WTC11 (cell line): ENCODE data around the gene FIS1. TPM values are rescaled to one million over a fixed set of nuclear protein-coding genes. Genes with fewer than 3 reads are reported as not detected.

ENCODE experiments used
- ATAC-seq: fragments of 200-7000 bp; cut with Tn5 transposase; 2 replicates; pipeline ENCODE4 v1.10.0; 2021; ENCODE audit warnings: mild to moderate bottlenecking, moderate library complexity
- CTCF ChIA-PET: fragments of 300-600 bp; sonication (Branson Sonifier 250); formaldehyde crosslinking; loops from one replicate; lab custom pipeline; 2021; ENCODE audit warnings: antibody characterized with exemption; lab: Charles Lee
- POLR2A ChIA-PET: fragments of 350-600 bp; sonication (Branson Sonifier 250); formaldehyde crosslinking; loops from one replicate; lab custom pipeline; 2021; ENCODE audit warnings: antibody characterized with exemption; lab: Charles Lee
- DNase-seq: peaks from one replicate; pipeline ENCODE4 v3.0.0; 2021; ENCODE audit warnings: low spot score
- H3K27ac Mint-ChIP-seq: 2 replicates; pipeline ENCODE4 v1.8.0; 2021; ENCODE audit warnings: mixed read lengths
- H3K27me3 Mint-ChIP-seq: 2 replicates; pipeline ENCODE4 v1.8.0; 2021; ENCODE audit warnings: low read depth, mild to moderate bottlenecking, moderate library complexity, mixed read lengths
- H3K36me3 Mint-ChIP-seq: 2 replicates; pipeline ENCODE4 v1.8.0; 2021; ENCODE audit warnings: mixed read lengths
- H3K4me1 Mint-ChIP-seq: 2 replicates; pipeline ENCODE4 v1.8.0; 2022; ENCODE audit warnings: mixed read lengths
- H3K4me3 Mint-ChIP-seq: 2 replicates; pipeline ENCODE4 v1.8.0; 2021; ENCODE audit warnings: mild to moderate bottlenecking, moderate library complexity, mixed read lengths
- H3K9me3 Mint-ChIP-seq: 2 replicates; pipeline ENCODE4 v1.8.0; 2021; ENCODE audit warnings: mixed read lengths
- CREB1 ChIP-seq: sonication (generic); formaldehyde crosslinking; IDR thresholded peaks from 2 replicates; pipeline ENCODE4 v1.8.0; 2023; ENCODE audit warnings: mild to moderate bottlenecking, missing genetic modification reagents
- ELF4 ChIP-seq: sonication (generic); formaldehyde crosslinking; IDR thresholded peaks from 2 replicates; pipeline ENCODE4 v1.8.1; 2022; ENCODE audit warnings: low read depth, mild to moderate bottlenecking, moderate library complexity, missing genetic modification reagents
- ERG ChIP-seq: fragments of 250-450 bp; sonication (Bioruptor Pico); IDR thresholded peaks from 2 replicates; pipeline ENCODE4 v1.8.0; 2021; ENCODE audit warnings: mild to moderate bottlenecking
- ESRRA ChIP-seq: sonication (generic); formaldehyde crosslinking; IDR thresholded peaks from 2 replicates; pipeline ENCODE4 v1.8.1; 2022; ENCODE audit warnings: mild to moderate bottlenecking, missing genetic modification reagents, borderline replicate concordance
- GRHL2 ChIP-seq: fragments of 250-450 bp; sonication (Bioruptor Pico); IDR thresholded peaks from 2 replicates; pipeline ENCODE4 v1.8.0; 2022; ENCODE audit warnings: mild to moderate bottlenecking, moderate library complexity; ENCODE audit not compliant: insufficient replicate concordance, severe bottlenecking
- JAZF1 ChIP-seq: fragments of 250-450 bp; sonication (Bioruptor Pico); IDR thresholded peaks from 2 replicates; pipeline ENCODE4 v1.9.0; 2021; ENCODE audit warnings: moderate library complexity, mild to moderate bottlenecking, inconsistent platforms
- JUN ChIP-seq: sonication (generic); formaldehyde crosslinking; IDR thresholded peaks from 2 replicates; pipeline ENCODE4 v1.8.0; 2023; ENCODE audit warnings: mild to moderate bottlenecking, missing genetic modification reagents
- KAT7 ChIP-seq: sonication (generic); formaldehyde crosslinking; IDR thresholded peaks from 2 replicates; pipeline ENCODE4 v1.8.1; 2023; ENCODE audit warnings: missing genetic modification reagents, mild to moderate bottlenecking, borderline replicate concordance
- MAX ChIP-seq: sonication (generic); formaldehyde crosslinking; IDR thresholded peaks from 2 replicates; pipeline ENCODE4 v1.8.0; 2022; ENCODE audit warnings: mild to moderate bottlenecking, missing genetic modification reagents
- NFATC4 ChIP-seq: fragments of 250-450 bp; sonication (Bioruptor Pico); IDR thresholded peaks from 2 replicates; pipeline ENCODE4 v1.9.0; 2021; ENCODE audit warnings: mild to moderate bottlenecking
- NR3C1 ChIP-seq: sonication (generic); formaldehyde crosslinking; conservative IDR thresholded peaks from 2 replicates; pipeline ENCODE4 v1.8.1; 2023; ENCODE audit warnings: low read depth, mild to moderate bottlenecking, missing genetic modification reagents
- PRRX2 ChIP-seq: fragments of 250-450 bp; sonication (Bioruptor Pico); IDR thresholded peaks from 2 replicates; pipeline ENCODE4 v1.8.0; 2021; ENCODE audit warnings: mild to moderate bottlenecking
- RELA ChIP-seq: sonication (generic); formaldehyde crosslinking; IDR thresholded peaks from 2 replicates; pipeline ENCODE4 v1.8.1; 2022; ENCODE audit warnings: missing genetic modification reagents, mild to moderate bottlenecking, borderline replicate concordance
- RORB ChIP-seq: fragments of 250-450 bp; sonication (Bioruptor Pico); IDR thresholded peaks from 2 replicates; pipeline ENCODE4 v1.9.0; 2021; ENCODE audit warnings: mild to moderate bottlenecking
- SMAD4 ChIP-seq: sonication (generic); formaldehyde crosslinking; IDR thresholded peaks from 2 replicates; pipeline ENCODE4 v1.8.0; 2022; ENCODE audit warnings: mild to moderate bottlenecking, missing genetic modification reagents
- TEAD1 ChIP-seq: sonication (generic); formaldehyde crosslinking; IDR thresholded peaks from 2 replicates; pipeline ENCODE4 v1.8.0; 2022; ENCODE audit warnings: mild to moderate bottlenecking, missing genetic modification reagents
- TEAD4 ChIP-seq: sonication (generic); formaldehyde crosslinking; IDR thresholded peaks from 2 replicates; pipeline ENCODE4 v1.8.0; 2022; ENCODE audit warnings: mild to moderate bottlenecking, missing genetic modification reagents
- USF1 ChIP-seq: sonication (generic); formaldehyde crosslinking; IDR thresholded peaks from 2 replicates; pipeline ENCODE4 v1.8.0; 2022; ENCODE audit warnings: mild to moderate bottlenecking, missing genetic modification reagents
- ZNF263 ChIP-seq: sonication (generic); formaldehyde crosslinking; IDR thresholded peaks from 2 replicates; pipeline ENCODE4 v1.8.1; 2022; ENCODE audit warnings: low read depth, mild to moderate bottlenecking, moderate library complexity, missing genetic modification reagents
- ZNF416 ChIP-seq: fragments of 250-450 bp; sonication (Bioruptor Pico); IDR thresholded peaks from 2 replicates; pipeline ENCODE4 v1.9.0; 2021; ENCODE audit warnings: mild to moderate bottlenecking, inconsistent platforms
- total RNA-seq: library from RNA; stranded (reverse); gene quantifications from 3 replicates; pipeline ENCODE4 v1.2.3, GENCODE V29; 2021
- TF ChIP-seq, protein P1 (sequence below): sonication (generic); formaldehyde crosslinking; IDR thresholded peaks from 2 replicates; pipeline ENCODE4 v1.8.1; 2023; ENCODE audit warnings: mild to moderate bottlenecking, missing genetic modification reagents, moderate library complexity
- TF ChIP-seq, protein P2 (sequence below): sonication (generic); formaldehyde crosslinking; IDR thresholded peaks from 2 replicates; pipeline ENCODE4 v1.8.1; 2022; ENCODE audit warnings: mild to moderate bottlenecking, moderate library complexity, missing genetic modification reagents
- TF ChIP-seq, protein P3 (sequence below): sonication (generic); formaldehyde crosslinking; IDR thresholded peaks from 2 replicates; pipeline ENCODE4 v1.8.0; 2022; ENCODE audit warnings: missing genetic modification reagents
- TF ChIP-seq, protein P4 (sequence below): sonication (generic); formaldehyde crosslinking; IDR thresholded peaks from 2 replicates; pipeline ENCODE4 v1.8.0; 2023; ENCODE audit warnings: missing genetic modification reagents

FIS1 gene
- total RNA-seq, 1 experiment from 2014 or later: 123 TPM

- TF ChIP-seq NFATC4 (CRISPR knock-in tag) (no peak), TEAD4 (no peak), NR3C1 (CRISPR knock-in tag) (no peak), KAT7 (no peak), TEAD1 (CRISPR knock-in tag) (no peak), ELF4 (CRISPR knock-in tag) (no peak), ERG (CRISPR knock-in tag) (no peak)
- TF ChIP-seq, protein P1, sequence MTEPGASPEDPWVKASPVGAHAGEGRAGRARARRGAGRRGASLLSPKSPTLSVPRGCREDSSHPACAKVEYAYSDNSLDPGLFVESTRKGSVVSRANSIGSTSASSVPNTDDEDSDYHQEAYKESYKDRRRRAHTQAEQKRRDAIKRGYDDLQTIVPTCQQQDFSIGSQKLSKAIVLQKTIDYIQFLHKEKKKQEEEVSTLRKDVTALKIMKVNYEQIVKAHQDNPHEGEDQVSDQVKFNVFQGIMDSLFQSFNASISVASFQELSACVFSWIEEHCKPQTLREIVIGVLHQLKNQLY (CRISPR knock-in tag): no peak
- TF ChIP-seq, all 79 proteins: peak for 0
- POLR2A ChIA-PET: no interaction called here
- ATAC-seq (no peak), DNase-seq (no peak)
- CTCF ChIA-PET: no interaction called here
- Mint-ChIP-seq H3K4me3 (peak overlapping the region; percentile 100), H3K4me1 (peaks cover 18% of the 10 kb centered on the region), H3K27me3 (no peaks in the 10 kb centered on the region; the same call in 1 of the 2 replicates), H3K36me3 (peaks cover 20% of the 10 kb centered on the region), H3K9me3 (no peaks in the 10 kb centered on the region), H3K27ac (no peak overlapping the region)
Measured at GRCh38 chr7:101250324-101250723, 5.4 kb upstream of the FIS1 start.

GRCh38 chr7:101248276-101248675 is 3.4 kb upstream of the FIS1 start:
- POLR2A ChIA-PET: interaction anchor here (0.8 kb wide), 1 partner anchor 11 kb away, joined by 3 read pairs; the partner anchor contains the start of gene CLDN15
- H3K4me3 Mint-ChIP-seq: no peak overlapping the region

GRCh38 chr7:101245147-101245668 is 327 bp upstream of the FIS1 start:
- Mint-ChIP-seq H3K4me3 (peak overlapping the region; percentile 96), H3K27me3 (no peaks in the 10 kb centered on the region), H3K36me3 (peaks cover 19% of the 10 kb centered on the region), H3K4me1 (peaks cover 20% of the 10 kb centered on the region)
- ATAC-seq: no peak
- DNase-seq: no peak
- CTCF ChIA-PET: interaction anchor here (1.2 to 4.4 kb wide), 14 partner anchors 10 to 101 kb away, joined by 3 to 62 read pairs (median 10); partner anchors contain the start of genes PLOD3 and ZNHIT1
- TF ChIP-seq ZNF263 (CRISPR knock-in tag) (no peak), GRHL2 (no peak), CREB1 (CRISPR knock-in tag) (0 out of 2 replicates have a peak, but pooled peaks have one; percentile 3), SMAD4 (no peak), ESRRA (CRISPR knock-in tag) (0 out of 2 replicates have a peak, but pooled peaks have one; percentile 17), MAX (CRISPR knock-in tag) (no peak; the same call in 1 of the 2 replicates), RORB (CRISPR knock-in tag) (no peak), USF1 (CRISPR knock-in tag) (peak; percentile 60; the same call in 1 of the 2 replicates)
- TF ChIP-seq, protein P2, sequence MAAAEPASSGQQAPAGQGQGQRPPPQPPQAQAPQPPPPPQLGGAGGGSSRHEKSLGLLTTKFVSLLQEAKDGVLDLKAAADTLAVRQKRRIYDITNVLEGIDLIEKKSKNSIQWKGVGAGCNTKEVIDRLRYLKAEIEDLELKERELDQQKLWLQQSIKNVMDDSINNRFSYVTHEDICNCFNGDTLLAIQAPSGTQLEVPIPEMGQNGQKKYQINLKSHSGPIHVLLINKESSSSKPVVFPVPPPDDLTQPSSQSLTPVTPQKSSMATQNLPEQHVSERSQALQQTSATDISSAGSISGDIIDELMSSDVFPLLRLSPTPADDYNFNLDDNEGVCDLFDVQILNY: no peak
- TF ChIP-seq, protein P3, sequence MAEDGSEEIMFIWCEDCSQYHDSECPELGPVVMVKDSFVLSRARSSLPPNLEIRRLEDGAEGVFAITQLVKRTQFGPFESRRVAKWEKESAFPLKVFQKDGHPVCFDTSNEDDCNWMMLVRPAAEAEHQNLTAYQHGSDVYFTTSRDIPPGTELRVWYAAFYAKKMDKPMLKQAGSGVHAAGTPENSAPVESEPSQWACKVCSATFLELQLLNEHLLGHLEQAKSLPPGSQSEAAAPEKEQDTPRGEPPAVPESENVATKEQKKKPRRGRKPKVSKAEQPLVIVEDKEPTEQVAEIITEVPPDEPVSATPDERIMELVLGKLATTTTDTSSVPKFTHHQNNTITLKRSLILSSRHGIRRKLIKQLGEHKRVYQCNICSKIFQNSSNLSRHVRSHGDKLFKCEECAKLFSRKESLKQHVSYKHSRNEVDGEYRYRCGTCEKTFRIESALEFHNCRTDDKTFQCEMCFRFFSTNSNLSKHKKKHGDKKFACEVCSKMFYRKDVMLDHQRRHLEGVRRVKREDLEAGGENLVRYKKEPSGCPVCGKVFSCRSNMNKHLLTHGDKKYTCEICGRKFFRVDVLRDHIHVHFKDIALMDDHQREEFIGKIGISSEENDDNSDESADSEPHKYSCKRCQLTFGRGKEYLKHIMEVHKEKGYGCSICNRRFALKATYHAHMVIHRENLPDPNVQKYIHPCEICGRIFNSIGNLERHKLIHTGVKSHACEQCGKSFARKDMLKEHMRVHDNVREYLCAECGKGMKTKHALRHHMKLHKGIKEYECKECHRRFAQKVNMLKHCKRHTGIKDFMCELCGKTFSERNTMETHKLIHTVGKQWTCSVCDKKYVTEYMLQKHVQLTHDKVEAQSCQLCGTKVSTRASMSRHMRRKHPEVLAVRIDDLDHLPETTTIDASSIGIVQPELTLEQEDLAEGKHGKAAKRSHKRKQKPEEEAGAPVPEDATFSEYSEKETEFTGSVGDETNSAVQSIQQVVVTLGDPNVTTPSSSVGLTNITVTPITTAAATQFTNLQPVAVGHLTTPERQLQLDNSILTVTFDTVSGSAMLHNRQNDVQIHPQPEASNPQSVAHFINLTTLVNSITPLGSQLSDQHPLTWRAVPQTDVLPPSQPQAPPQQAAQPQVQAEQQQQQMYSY (CRISPR knock-in tag): no peak
- TF ChIP-seq, all 79 proteins: peak for 3
- no peaks in the 10 kb centered on the region for H3K9me3 Mint-ChIP-seq
- POLR2A ChIA-PET: interaction anchor here (2.5 kb wide), 1 partner anchor 11 kb away, joined by 13 read pairs; no protein-coding TSS in a partner anchor
- peak overlapping the region; percentile 96 for H3K27ac Mint-ChIP-seq

More at GRCh38 chr7:101248276-101248675, 3.4 kb upstream of the FIS1 start:
- ATAC-seq (no peak), DNase-seq (no peak)
- H3K27me3 Mint-ChIP-seq: no peaks in the 10 kb centered on the region; the same call in 1 of the 2 replicates
- TF ChIP-seq JUN (CRISPR knock-in tag) (no peak), USF1 (CRISPR knock-in tag) (no peak), ZNF416 (CRISPR knock-in tag) (no peak), PRRX2 (CRISPR knock-in tag) (no peak), JAZF1 (CRISPR knock-in tag) (no peak), RELA (CRISPR knock-in tag) (no peak)
- TF ChIP-seq, protein P4, sequence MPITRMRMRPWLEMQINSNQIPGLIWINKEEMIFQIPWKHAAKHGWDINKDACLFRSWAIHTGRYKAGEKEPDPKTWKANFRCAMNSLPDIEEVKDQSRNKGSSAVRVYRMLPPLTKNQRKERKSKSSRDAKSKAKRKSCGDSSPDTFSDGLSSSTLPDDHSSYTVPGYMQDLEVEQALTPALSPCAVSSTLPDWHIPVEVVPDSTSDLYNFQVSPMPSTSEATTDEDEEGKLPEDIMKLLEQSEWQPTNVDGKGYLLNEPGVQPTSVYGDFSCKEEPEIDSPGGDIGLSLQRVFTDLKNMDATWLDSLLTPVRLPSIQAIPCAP (CRISPR knock-in tag): no peak
- peaks cover 20% of the 10 kb centered on the region for H3K36me3 Mint-ChIP-seq
- CTCF ChIA-PET: interaction anchor here (0.9 to 1.2 kb wide), 3 partner anchors 35 to 104 kb away, joined by 4 to 6 read pairs (median 5); no protein-coding TSS in a partner anchor
- H3K4me1 Mint-ChIP-seq: peaks cover 28% of the 10 kb centered on the region
- H3K27ac Mint-ChIP-seq: peak overlapping the region; percentile 24
- no peaks in the 10 kb centered on the region for H3K9me3 Mint-ChIP-seq
